Right lobe of liver (tissue), 4 donors: ENCODE measurements around the gene RFX3.

ENCODE experiments used
- POLR2A ChIP-seq: fragments of 450-650 bp; IDR thresholded peaks from one replicate; pipeline ENCODE4 v1.6.1; 2017; ENCODE audit warnings: antibody characterized with exemption, mild to moderate bottlenecking
- TF ChIP-seq, protein P1 (sequence below), 4 donors: fragments of 200-600 bp in 3 of 4; fragments of 450-650 bp in 1 of 4; IDR thresholded peaks; one replicate each; pipeline versions ENCODE4 v1.5.1 to v1.8.0; 2016 to 2022; ENCODE audit warnings: antibody characterized with exemption in 4 of 4, mild to moderate bottlenecking in 2 of 4
- donor health status: DM: no; HTN: no; CAD: no.
- donor health status: DM: no; HTN: no; CAD: no.
- donor health status: DM: no; HTN: yes; CAD: no.

DNA sequence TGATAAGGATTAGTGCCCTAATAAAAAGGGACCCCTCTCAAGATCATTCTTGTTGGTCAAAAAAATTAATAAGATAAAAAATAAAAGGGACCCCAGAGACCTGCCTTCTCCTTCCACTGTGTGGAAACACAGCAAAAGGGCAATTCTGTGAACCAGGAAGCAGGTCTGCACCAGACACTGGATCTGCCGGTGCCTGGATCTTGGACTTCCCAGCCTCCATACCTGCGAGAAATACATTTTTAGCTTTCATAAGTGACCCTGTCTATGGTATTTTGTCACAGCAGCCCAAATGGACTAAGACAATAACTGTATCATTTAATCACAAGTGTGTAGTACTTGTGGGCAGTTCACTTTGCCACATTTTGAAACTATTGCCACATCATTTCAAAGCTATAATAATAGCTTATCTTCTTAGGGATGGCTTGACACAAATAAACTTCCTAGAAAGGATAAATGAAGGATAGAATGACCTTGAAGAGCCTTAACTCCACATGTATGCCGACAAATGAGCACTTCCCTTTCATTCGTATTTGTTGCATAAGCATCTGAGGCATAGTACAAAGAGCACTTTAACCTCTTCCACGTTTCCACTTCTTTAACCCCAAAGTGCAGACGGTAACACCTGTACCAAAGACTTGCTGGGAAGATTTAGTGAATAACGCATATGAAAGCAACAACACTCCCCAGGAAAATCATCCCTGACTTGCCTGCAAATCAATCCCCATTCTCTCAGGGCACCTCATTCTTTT, 336.5 kb downstream of the RFX3 start:
- TF ChIP-seq, protein P1, sequence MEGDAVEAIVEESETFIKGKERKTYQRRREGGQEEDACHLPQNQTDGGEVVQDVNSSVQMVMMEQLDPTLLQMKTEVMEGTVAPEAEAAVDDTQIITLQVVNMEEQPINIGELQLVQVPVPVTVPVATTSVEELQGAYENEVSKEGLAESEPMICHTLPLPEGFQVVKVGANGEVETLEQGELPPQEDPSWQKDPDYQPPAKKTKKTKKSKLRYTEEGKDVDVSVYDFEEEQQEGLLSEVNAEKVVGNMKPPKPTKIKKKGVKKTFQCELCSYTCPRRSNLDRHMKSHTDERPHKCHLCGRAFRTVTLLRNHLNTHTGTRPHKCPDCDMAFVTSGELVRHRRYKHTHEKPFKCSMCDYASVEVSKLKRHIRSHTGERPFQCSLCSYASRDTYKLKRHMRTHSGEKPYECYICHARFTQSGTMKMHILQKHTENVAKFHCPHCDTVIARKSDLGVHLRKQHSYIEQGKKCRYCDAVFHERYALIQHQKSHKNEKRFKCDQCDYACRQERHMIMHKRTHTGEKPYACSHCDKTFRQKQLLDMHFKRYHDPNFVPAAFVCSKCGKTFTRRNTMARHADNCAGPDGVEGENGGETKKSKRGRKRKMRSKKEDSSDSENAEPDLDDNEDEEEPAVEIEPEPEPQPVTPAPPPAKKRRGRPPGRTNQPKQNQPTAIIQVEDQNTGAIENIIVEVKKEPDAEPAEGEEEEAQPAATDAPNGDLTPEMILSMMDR (IDR thresholded peaks at IDR 0.05), result no peak
- no peak for TF ChIP-seq POLR2A
